Measurements from ENCODE around the gene SLAMF9. TPM values are rescaled to one million over a fixed set of nuclear protein-coding genes. Genes with fewer than 3 reads are reported as not detected.

SLAMF9 gene
- total RNA-seq, 1 experiment from 2014 or later: not detected

DNA sequence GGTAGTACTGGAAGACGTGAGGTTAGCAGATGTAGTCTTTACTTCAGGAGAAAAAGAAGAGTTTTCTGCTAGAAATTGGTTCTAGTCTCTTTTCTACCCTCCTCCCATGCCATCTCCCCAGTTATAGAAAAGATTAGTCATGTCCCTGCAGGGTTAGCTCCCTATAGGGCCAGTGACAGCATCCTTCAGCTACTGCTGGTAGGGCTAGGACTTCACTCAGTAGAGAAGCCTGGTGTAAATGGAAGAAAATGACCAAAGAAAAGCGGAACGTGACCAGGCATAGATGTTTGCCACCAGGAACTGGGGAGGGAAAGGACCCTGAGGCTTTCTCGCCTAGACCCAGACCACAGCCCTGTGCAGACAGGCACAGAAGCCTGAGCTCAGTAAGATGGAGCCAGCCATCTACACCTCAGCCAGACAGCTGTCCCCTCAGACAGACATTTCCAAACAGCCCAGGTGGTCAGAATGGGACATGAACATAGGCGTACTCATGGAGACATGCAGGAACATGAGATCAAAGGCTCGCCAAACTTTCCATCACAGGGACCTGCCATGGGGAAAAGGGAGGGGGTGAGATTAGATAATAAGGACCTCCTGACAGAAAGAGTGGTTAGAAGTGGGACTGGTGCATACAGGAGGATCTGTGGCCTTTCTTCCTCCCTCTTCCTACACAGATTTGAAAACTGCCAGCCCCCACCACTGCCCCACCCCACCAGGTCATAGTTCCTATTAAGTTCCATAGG is 23.5 kb upstream of the SLAMF9 start:
- Mint-ChIP-seq H3K4me1 (no peaks in the 10 kb centered on the region), H3K9me3 (no peaks in the 10 kb centered on the region), H3K27ac (no peak overlapping the region), H3K36me3 (ENCODE audit: insufficient read depth in 1 of 3, low read depth in 3 of 3) (no peaks in the 10 kb centered on the region), H3K27me3 (ENCODE audit: low read depth) (peaks cover 29% of the 10 kb centered on the region), H3K4me3 (no peak overlapping the region)
- H3K79me2 ChIP-seq (ENCODE audit: insufficient read depth, low read length): no peaks in the 10 kb centered on the region
- no peak overlapping the region for H3K9ac ChIP-seq (ENCODE audit: extremely low read depth, insufficient read length, low read length)
- no peaks in the 10 kb centered on the region for H3K4me1 ChIP-seq (ENCODE audit: insufficient read depth, low read length)
- no peak overlapping the region for H2BK120ac ChIP-seq (ENCODE audit: low read depth, low read length, poor library complexity, severe bottlenecking)
- H2BK15ac ChIP-seq (ENCODE audit: low read depth, low read length): no peak overlapping the region; the same call in 1 of the 2 replicates
- no peak overlapping the region for H3K4ac ChIP-seq (ENCODE audit: low read depth, low read length)
- no peak overlapping the region for H3K14ac ChIP-seq (ENCODE audit: insufficient read depth, low read length)
- H2AFZ ChIP-seq (ENCODE audit: low read length): no peak overlapping the region
- H4K20me1 ChIP-seq (ENCODE audit: control insufficient read depth, insufficient read depth, insufficient read length): no peaks in the 10 kb centered on the region
- TF ChIP-seq, protein P1, sequence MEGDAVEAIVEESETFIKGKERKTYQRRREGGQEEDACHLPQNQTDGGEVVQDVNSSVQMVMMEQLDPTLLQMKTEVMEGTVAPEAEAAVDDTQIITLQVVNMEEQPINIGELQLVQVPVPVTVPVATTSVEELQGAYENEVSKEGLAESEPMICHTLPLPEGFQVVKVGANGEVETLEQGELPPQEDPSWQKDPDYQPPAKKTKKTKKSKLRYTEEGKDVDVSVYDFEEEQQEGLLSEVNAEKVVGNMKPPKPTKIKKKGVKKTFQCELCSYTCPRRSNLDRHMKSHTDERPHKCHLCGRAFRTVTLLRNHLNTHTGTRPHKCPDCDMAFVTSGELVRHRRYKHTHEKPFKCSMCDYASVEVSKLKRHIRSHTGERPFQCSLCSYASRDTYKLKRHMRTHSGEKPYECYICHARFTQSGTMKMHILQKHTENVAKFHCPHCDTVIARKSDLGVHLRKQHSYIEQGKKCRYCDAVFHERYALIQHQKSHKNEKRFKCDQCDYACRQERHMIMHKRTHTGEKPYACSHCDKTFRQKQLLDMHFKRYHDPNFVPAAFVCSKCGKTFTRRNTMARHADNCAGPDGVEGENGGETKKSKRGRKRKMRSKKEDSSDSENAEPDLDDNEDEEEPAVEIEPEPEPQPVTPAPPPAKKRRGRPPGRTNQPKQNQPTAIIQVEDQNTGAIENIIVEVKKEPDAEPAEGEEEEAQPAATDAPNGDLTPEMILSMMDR (conservative IDR thresholded peaks at IDR 0.05): no peak
- H3K23me2 ChIP-seq (ENCODE audit: insufficient read length, low read depth, low read length, poor library complexity, severe bottlenecking): no peaks in the 10 kb centered on the region
- no peak overlapping the region for H3K23ac ChIP-seq (ENCODE audit: insufficient read length, low read depth, low read length)
- H3K27me3 ChIP-seq (ENCODE audit: insufficient read depth, low read length): no peaks in the 10 kb centered on the region
- H4K91ac ChIP-seq (ENCODE audit: insufficient read length, low read depth, low read length): no peak overlapping the region
- no peak overlapping the region for H3K18ac ChIP-seq (ENCODE audit: insufficient read length, low read depth, low read length)
- H3K9me3 ChIP-seq (ENCODE audit: control insufficient read depth, low read depth, low read length): no peaks in the 10 kb centered on the region
- H3T11ph ChIP-seq (ENCODE audit: low read length): no peak overlapping the region
- no peak overlapping the region for H4K8ac ChIP-seq (replicated peaks; ENCODE audit: insufficient read length, low read depth, low read length)
- H3K4me2 ChIP-seq (ENCODE audit: insufficient read depth, insufficient read length, low read length): no peak overlapping the region
- no peak overlapping the region for H2BK20ac ChIP-seq (ENCODE audit: low read depth, low read length, poor library complexity, severe bottlenecking)
- H3K79me1 ChIP-seq (ENCODE audit: insufficient read depth, low read depth, low read length, poor library complexity, severe bottlenecking): no peaks in the 10 kb centered on the region
- no peak overlapping the region for H4K5ac ChIP-seq (ENCODE audit: insufficient read length, low read depth, low read length)
- H2AK5ac ChIP-seq (ENCODE audit: insufficient read length, low read length): no peak overlapping the region
- no peak overlapping the region for H2BK12ac ChIP-seq (ENCODE audit: insufficient read length, low read depth, low read length)
- DNase-seq: no peak
- WGBS (ENCODE audit: extremely low coverage, insufficient read length, low lambda C conversion rate): no CpG with 5 or more reads among the region's 6 CpGs
- no peak overlapping the region for H3K27ac ChIP-seq (ENCODE audit: insufficient read length, low read depth, low read length)
- H3K56ac ChIP-seq (ENCODE audit: insufficient read length, low read depth, low read length): no peak overlapping the region
- H2BK5ac ChIP-seq (ENCODE audit: insufficient read length, low read length): no peak overlapping the region

Measured in H9 (cell line).